Activated CD8-positive, alpha-beta T cell treated with anti-CD3 and anti-CD28 coated beads, Interleukin-2, amount 10 ng/mL, durations not matched to agents 7 days and 5 days (primary cell): ENCODE results near the gene GNG4. TPM values are rescaled to one million over a fixed set of nuclear protein-coding genes. Genes with fewer than 3 reads are reported as not detected.
"Not testable (repeated sequence)": the region's sequence is repeated elsewhere in the genome, so short reads cannot be mapped to it uniquely, and the experiment has no call there.

Experiments used
- ATAC-seq: fragments of 150-1000 bp; cut with Tn5 transposase; one replicate; pipeline ENCODE4 v1.10.0; 2021; ENCODE audit warnings: moderate library complexity
- CTCF ChIA-PET: fragments of 350-600 bp; sonication (Branson Sonifier 250); formaldehyde crosslinking; loops from one replicate; lab custom pipeline; 2021; ENCODE audit warnings: antibody characterized with exemption; lab: Charles Lee
- POLR2A ChIA-PET: fragments of 350-600 bp; sonication (Branson Sonifier 250); formaldehyde crosslinking; loops from one replicate; lab custom pipeline; 2021; ENCODE audit warnings: antibody characterized with exemption; lab: Charles Lee
- DNase-seq: peaks from one replicate; pipeline ENCODE4 v3.0.0-alpha.2; 2020
- H3K27ac Mint-ChIP-seq: one replicate; pipeline ENCODE4 v1.8.0; 2021; ENCODE audit warnings: mild to moderate bottlenecking, mixed read lengths
- H3K27me3 Mint-ChIP-seq: one replicate; pipeline ENCODE4 v1.8.0; 2021; ENCODE audit warnings: low read depth, mixed read lengths
- H3K36me3 Mint-ChIP-seq: one replicate; pipeline ENCODE4 v1.8.0; 2021; ENCODE audit warnings: low read depth, mixed read lengths
- H3K4me1 Mint-ChIP-seq: one replicate; pipeline ENCODE4 v1.8.0; 2021; ENCODE audit warnings: low read depth, mixed read lengths
- H3K4me3 Mint-ChIP-seq: one replicate; pipeline ENCODE4 v1.8.0; 2021; ENCODE audit warnings: mild to moderate bottlenecking, mixed read lengths
- H3K9me3 Mint-ChIP-seq: one replicate; pipeline ENCODE4 v1.8.0; 2022; ENCODE audit warnings: mixed read lengths; ENCODE audit not compliant: insufficient read depth
- total RNA-seq, 2 experiments: library from RNA; stranded (reverse); gene quantifications; one replicate each; pipeline ENCODE4 v1.2.3, GENCODE V29; 2021

Gene GNG4
- total RNA-seq, 2 experiments from 2014 or later = 0.23 TPM; not detected in 1

DNA sequence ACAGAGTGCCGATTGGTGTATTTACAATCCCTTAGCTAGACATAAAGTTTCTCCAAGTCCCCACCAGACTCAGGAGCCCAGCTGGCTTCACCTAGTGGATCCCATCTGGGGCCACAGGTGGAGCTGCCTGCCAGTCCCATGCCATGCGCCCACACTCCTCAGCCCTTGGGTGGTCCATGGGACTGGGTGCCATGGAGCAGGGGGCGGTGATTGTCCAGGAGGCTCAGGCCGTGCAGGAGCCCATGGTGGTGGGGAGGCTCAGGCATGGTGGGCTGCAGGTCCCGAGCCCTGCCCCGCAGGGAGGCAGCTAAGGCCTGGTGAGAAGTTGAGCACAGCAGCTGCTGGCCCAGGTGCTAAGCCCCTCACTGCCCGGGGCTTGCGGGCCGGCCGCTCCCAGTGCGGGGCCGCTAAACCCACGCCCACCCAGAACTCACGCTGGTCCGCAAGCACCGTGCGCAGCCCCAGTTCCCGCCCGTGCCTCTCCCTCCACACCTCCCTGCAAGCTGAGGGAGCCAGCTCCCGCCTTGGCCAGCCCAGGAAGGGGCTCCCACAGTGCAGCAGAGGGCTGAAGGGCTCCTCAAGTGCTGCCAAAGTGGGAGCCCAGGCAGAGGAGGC lies 55.2 kb downstream of the GNG4 start:
- H3K36me3 Mint-ChIP-seq, H3K9me3 Mint-ChIP-seq, ATAC-seq, POLR2A ChIA-PET, H3K4me1 Mint-ChIP-seq, H3K27ac Mint-ChIP-seq, H3K4me3 Mint-ChIP-seq, DNase-seq: not testable (repeated sequence)
- CTCF ChIA-PET = interaction anchor here (1.8 kb wide), 1 partner anchor 80 kb away, joined by 6 read pairs; no protein-coding TSS in a partner anchor
- H3K27me3 Mint-ChIP-seq = peaks cover 21% of the 10 kb centered on the region

GRCh38 chr1:235588916-235589515 lies 60.6 kb downstream of the GNG4 start:
- Mint-ChIP-seq H3K9me3 (peaks cover 9% of the 10 kb centered on the region), H3K4me3 (no peak overlapping the region), H3K36me3 (peaks cover 2% of the 10 kb centered on the region), H3K4me1 (peaks cover 7% of the 10 kb centered on the region), H3K27ac (no peak overlapping the region), H3K27me3 (peaks cover 37% of the 10 kb centered on the region)
- no peak for ATAC-seq
- DNase-seq = no peak
- CTCF ChIA-PET = interaction anchor here (0.9 to 1.2 kb wide), 3 partner anchors 9 to 12 kb away, joined by 3 read pairs; no protein-coding TSS in a partner anchor
- POLR2A ChIA-PET = no interaction called here

DNA sequence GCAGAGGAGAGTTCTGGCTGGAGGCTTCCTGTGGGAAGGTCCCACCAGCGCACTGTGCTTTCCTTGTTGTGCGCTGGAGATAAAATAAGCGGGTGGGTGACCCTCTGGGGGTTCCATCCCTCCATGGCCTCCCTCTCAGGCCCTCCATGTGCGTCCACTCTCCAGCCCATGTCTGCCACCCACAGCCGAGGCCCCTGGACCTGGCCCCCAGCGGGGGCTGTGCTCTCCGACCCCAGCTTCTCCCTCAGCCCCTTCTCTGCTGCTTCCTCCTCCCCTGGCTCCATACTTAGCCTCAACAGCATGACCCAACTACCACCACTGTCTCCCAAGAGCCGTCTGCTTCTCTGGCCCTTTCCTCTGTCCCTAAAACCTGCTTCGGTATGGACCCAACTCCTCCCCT lies 61.4 kb downstream of the GNG4 start:
- CTCF ChIA-PET = interaction anchor here (1.1 to 1.2 kb wide), 2 partner anchors 10 to 13 kb away, joined by 3 read pairs; no protein-coding TSS in a partner anchor

DNA sequence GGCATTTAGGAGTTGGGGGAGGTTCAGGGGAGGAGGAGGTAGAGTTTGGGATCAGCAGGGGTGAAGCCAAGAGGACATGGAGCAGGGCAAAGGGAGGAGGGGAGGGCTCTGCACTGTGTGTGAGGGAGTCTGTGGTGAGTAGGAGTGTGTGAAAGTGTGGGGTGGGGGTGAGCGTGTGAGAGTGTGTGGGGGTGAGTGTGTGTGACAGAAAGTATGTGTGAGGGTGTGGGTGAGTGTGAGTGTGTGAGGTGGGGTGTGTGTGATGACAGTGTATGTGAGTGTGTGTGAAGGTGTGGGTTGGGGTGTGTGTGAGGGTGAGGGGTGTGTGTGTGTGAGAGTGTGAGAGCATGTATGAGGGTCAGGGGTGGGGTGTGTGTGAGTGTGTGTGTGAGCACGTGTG lies 62.6 kb downstream of the GNG4 start:
- H3K27me3 Mint-ChIP-seq = peaks cover 34% of the 10 kb centered on the region
- peaks cover 9% of the 10 kb centered on the region for H3K9me3 Mint-ChIP-seq
- H3K4me1 Mint-ChIP-seq = no peaks in the 10 kb centered on the region
- ATAC-seq (no peak), DNase-seq (no peak)
- ChIA-PET POLR2A (no interaction called here), CTCF (no interaction called here)
- H3K4me3 Mint-ChIP-seq = no peak overlapping the region
- H3K27ac Mint-ChIP-seq = no peak overlapping the region
- peaks cover 2% of the 10 kb centered on the region for H3K36me3 Mint-ChIP-seq

More for the DNA sequence above, 61.4 kb downstream of the GNG4 start:
- Mint-ChIP-seq H3K9me3 (peaks cover 9% of the 10 kb centered on the region), H3K27me3 (peaks cover 37% of the 10 kb centered on the region), H3K4me1 (no peaks in the 10 kb centered on the region), H3K36me3 (peaks cover 2% of the 10 kb centered on the region), H3K4me3 (no peak overlapping the region), H3K27ac (no peak overlapping the region)
- no peak for DNase-seq
- POLR2A ChIA-PET = no interaction called here
- ATAC-seq = no peak

- Mint-ChIP-seq H3K4me1 (no peaks in the 10 kb centered on the region), H3K27me3 (peaks cover 30% of the 10 kb centered on the region), H3K27ac (no peak overlapping the region), H3K4me3 (no peak overlapping the region), H3K36me3 (peaks cover 2% of the 10 kb centered on the region), H3K9me3 (peaks cover 9% of the 10 kb centered on the region)
- ChIA-PET CTCF (no interaction called here), POLR2A (no interaction called here)
- no peak for ATAC-seq
- DNase-seq = no peak
Measured at GRCh38 chr1:235586413-235586812, 63.2 kb downstream of the GNG4 start.

DNA sequence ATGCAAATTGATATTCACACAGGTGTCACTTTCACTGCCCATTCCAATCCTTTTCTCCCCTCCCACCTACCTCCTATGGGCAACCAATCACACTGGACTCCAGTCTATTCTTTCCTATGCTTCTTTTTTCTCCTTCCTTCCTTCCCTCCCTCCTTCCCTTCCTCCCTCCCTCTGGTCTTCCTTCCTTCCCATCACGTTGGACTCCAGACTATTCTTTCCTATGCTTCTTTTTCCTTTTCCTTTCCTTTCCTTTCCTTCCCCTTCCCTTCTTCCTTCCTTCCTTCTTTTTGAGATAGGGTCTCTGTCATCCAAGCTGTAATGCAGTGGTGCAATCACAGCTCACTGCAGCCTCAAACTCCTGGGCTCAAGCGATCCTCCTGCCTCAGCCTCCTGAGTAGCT lies 64.6 kb downstream of the GNG4 start:
- peaks cover 6% of the 10 kb centered on the region for H3K9me3 Mint-ChIP-seq
- peaks cover 27% of the 10 kb centered on the region for H3K27me3 Mint-ChIP-seq
- no peak for ATAC-seq
- no peaks in the 10 kb centered on the region for H3K4me1 Mint-ChIP-seq
- no peak for DNase-seq
- H3K4me3 Mint-ChIP-seq = no peak overlapping the region
- H3K27ac Mint-ChIP-seq = no peak overlapping the region
- ChIA-PET POLR2A (no interaction called here), CTCF (interaction anchor here (0.9 kb wide), 1 partner anchor 17 kb away, joined by 3 read pairs; no protein-coding TSS in a partner anchor)
- no peaks in the 10 kb centered on the region for H3K36me3 Mint-ChIP-seq

DNA sequence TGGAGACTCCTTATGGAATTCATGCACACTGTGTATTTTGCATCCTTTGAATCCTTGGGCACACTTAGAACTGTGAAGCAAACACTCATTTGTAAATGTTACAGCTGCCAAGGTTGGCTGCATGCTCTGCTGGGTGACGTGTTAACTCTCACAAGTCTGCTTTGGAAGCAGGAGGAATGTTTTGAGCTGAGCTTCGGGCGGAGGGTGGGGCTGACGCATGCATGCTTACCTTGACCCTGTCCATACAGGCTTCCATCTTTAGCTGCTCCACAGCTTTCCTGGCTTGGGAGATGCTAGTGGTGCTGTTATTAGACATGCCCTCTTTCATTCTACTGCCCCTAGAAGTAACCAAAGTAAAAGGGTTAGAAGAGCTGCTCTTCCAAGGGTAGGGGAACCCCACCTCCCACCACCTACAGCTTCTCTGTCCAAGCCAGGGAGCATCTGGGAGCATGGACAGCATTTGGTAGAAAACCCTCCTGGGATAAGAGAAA lies 66.0 kb downstream of the GNG4 start:
- CTCF ChIA-PET = interaction anchor here (1.7 kb wide), 1 partner anchor 14 kb away, joined by 5 read pairs; no protein-coding TSS in a partner anchor
- ATAC-seq (no peak), DNase-seq (no peak)
- no peak overlapping the region for H3K4me3 Mint-ChIP-seq
- no peaks in the 10 kb centered on the region for H3K36me3 Mint-ChIP-seq
- H3K9me3 Mint-ChIP-seq = no peaks in the 10 kb centered on the region
- H3K27me3 Mint-ChIP-seq = peaks cover 27% of the 10 kb centered on the region
- H3K27ac Mint-ChIP-seq = no peak overlapping the region
- POLR2A ChIA-PET = no interaction called here
- no peaks in the 10 kb centered on the region for H3K4me1 Mint-ChIP-seq

GRCh38 chr1:235582130-235582529 lies 67.5 kb downstream of the GNG4 start:
- H3K9me3 Mint-ChIP-seq = no peaks in the 10 kb centered on the region
- CTCF ChIA-PET = no interaction called here
- POLR2A ChIA-PET = interaction anchor here (0.6 kb wide), 1 partner anchor 511 kb away, joined by 3 read pairs; no protein-coding TSS in a partner anchor
- no peak for DNase-seq
- H3K4me3 Mint-ChIP-seq = no peak overlapping the region
- no peak for ATAC-seq
- no peaks in the 10 kb centered on the region for H3K36me3 Mint-ChIP-seq
- peaks cover 30% of the 10 kb centered on the region for H3K27me3 Mint-ChIP-seq
- H3K27ac Mint-ChIP-seq = no peak overlapping the region
- H3K4me1 Mint-ChIP-seq = no peaks in the 10 kb centered on the region

DNA sequence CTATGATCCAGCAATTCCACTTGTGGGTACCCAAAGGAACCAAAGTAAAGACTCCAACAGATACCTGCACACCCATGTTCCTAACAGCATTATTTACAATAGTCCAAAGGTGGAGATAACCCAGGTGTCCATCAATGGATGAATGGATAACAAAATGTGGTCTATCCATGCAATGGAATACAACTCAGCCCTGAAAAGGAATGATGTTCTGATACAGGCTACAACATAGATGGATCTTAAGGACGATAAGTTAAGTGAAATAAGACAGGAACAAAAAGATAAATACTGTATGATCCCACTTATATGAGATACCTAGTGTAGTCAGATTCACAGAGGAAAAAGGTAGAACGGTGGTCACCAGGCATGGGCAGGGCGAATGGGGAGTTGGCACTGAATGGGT lies 69.7 kb downstream of the GNG4 start:
- no peak overlapping the region for H3K4me3 Mint-ChIP-seq
- no peak overlapping the region for H3K27ac Mint-ChIP-seq
- ChIA-PET CTCF (interaction anchor here (0.7 kb wide), 1 partner anchor 21 kb away, joined by 3 read pairs; no protein-coding TSS in a partner anchor), POLR2A (no interaction called here)
- no peak for DNase-seq
- H3K27me3 Mint-ChIP-seq = peaks cover 19% of the 10 kb centered on the region
- H3K4me1 Mint-ChIP-seq = no peaks in the 10 kb centered on the region
- ATAC-seq = no peak
- H3K36me3 Mint-ChIP-seq = no peaks in the 10 kb centered on the region
- H3K9me3 Mint-ChIP-seq = no peaks in the 10 kb centered on the region

DNA sequence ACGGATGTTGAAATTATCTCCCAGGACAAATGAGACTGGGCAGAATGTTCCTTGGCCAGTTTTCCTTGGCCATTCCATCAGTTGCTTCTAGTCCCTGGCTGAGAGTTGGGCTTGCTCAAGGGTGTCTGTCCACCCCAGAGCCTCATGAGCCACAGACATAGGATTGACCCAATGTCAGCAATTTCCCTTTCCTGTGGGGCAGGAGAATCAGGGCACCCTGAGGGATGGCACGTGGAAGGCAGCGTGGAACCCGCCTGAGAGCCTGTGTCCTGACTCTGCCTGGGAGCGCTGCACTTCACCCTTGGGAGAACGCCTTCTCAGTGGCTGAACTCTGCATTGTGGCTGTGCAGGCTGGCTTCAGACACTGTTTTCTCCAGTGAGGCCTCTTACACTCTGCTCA lies 74.0 kb downstream of the GNG4 start:
- H3K4me1 Mint-ChIP-seq = no peaks in the 10 kb centered on the region
- no peak overlapping the region for H3K27ac Mint-ChIP-seq
- H3K27me3 Mint-ChIP-seq = peaks cover 4% of the 10 kb centered on the region
- H3K36me3 Mint-ChIP-seq = no peaks in the 10 kb centered on the region
- ChIA-PET CTCF (no interaction called here), POLR2A (no interaction called here)
- ATAC-seq (no peak), DNase-seq (no peak)
- no peaks in the 10 kb centered on the region for H3K9me3 Mint-ChIP-seq
- no peak overlapping the region for H3K4me3 Mint-ChIP-seq

- CTCF ChIA-PET = no interaction called here
- POLR2A ChIA-PET = no interaction called here
- Mint-ChIP-seq H3K9me3 (no peaks in the 10 kb centered on the region), H3K4me3 (no peak overlapping the region), H3K27ac (no peak overlapping the region), H3K4me1 (no peaks in the 10 kb centered on the region), H3K36me3 (no peaks in the 10 kb centered on the region), H3K27me3 (peaks cover 4% of the 10 kb centered on the region)
- DNase-seq (no peak), ATAC-seq (no peak)
Measured at GRCh38 chr1:235573880-235574279, 75.7 kb downstream of the GNG4 start.

GRCh38 chr1:235572971-235573370 lies 76.6 kb downstream of the GNG4 start:
- H3K9me3 Mint-ChIP-seq, H3K27ac Mint-ChIP-seq, H3K4me3 Mint-ChIP-seq, DNase-seq, H3K27me3 Mint-ChIP-seq, ATAC-seq, POLR2A ChIA-PET, H3K36me3 Mint-ChIP-seq, CTCF ChIA-PET, H3K4me1 Mint-ChIP-seq: not testable (repeated sequence)
